ENCODE results near the gene SOX6. TPM values are rescaled to one million over a fixed set of nuclear protein-coding genes. Genes with fewer than 3 reads are reported as not detected.

SOX6 gene
- total RNA-seq, 1 experiment from 2014 or later: 6.4 TPM

GRCh38 chr11:16365581-16366228, 9.4 kb upstream of the SOX6 start:
- no peak for DNase-seq (ENCODE audit: low spot score)

- no peak for DNase-seq (ENCODE audit: low spot score)
Measured at GRCh38 chr11:16364254-16364653, 7.9 kb upstream of the SOX6 start.

- DNase-seq (ENCODE audit: low spot score): no peak
Measured at GRCh38 chr11:16363706-16364105, 7.4 kb upstream of the SOX6 start.

- DNase-seq (ENCODE audit: low spot score): no peak
Measured at GRCh38 chr11:16361108-16361865, 4.9 kb upstream of the SOX6 start.

- DNase-seq (ENCODE audit: low spot score): no peak
Measured at GRCh38 chr11:16359369-16359768, 3.0 kb upstream of the SOX6 start.

- no peak for DNase-seq (ENCODE audit: low spot score)
Measured at GRCh38 chr11:16358726-16359125, 2.4 kb upstream of the SOX6 start.

- DNase-seq (ENCODE audit: low spot score): no peak
Measured at GRCh38 chr11:16357775-16358174, 1.4 kb upstream of the SOX6 start.

GRCh38 chr11:16356761-16357393, 531 bp upstream of the SOX6 start:
- DNase-seq (ENCODE audit: low spot score): no peak

GRCh38 chr11:16352707-16353106, 3.6 kb downstream of the SOX6 start:
- no peak for DNase-seq (ENCODE audit: low spot score)

- no peak for DNase-seq (ENCODE audit: low spot score)
Measured at GRCh38 chr11:16350125-16350524, 6.2 kb downstream of the SOX6 start.

GRCh38 chr11:16347928-16348685, 8.2 kb downstream of the SOX6 start:
- no peak for DNase-seq (ENCODE audit: low spot score)

GRCh38 chr11:16346975-16347374, 9.4 kb downstream of the SOX6 start:
- DNase-seq (ENCODE audit: low spot score): no peak

GRCh38 chr11:16341853-16342252, 14.5 kb downstream of the SOX6 start:
- DNase-seq (ENCODE audit: low spot score): no peak

GRCh38 chr11:16338393-16338792, 18.0 kb downstream of the SOX6 start:
- DNase-seq (ENCODE audit: low spot score): no peak

GRCh38 chr11:16337421-16338213, 18.7 kb downstream of the SOX6 start:
- no peak for DNase-seq (ENCODE audit: low spot score)

- no peak for DNase-seq (ENCODE audit: low spot score)
Measured at GRCh38 chr11:16336721-16337120, 19.6 kb downstream of the SOX6 start.

- DNase-seq (ENCODE audit: low spot score): no peak
Measured at GRCh38 chr11:16336204-16336603, 20.1 kb downstream of the SOX6 start.

- no peak for DNase-seq (ENCODE audit: low spot score)
Measured at GRCh38 chr11:16335236-16335962, 20.9 kb downstream of the SOX6 start.

- no peak for DNase-seq (ENCODE audit: low spot score)
Measured at GRCh38 chr11:16326679-16327297, 29.6 kb downstream of the SOX6 start.

GRCh38 chr11:16322190-16322589, 34.2 kb downstream of the SOX6 start:
- no peak for DNase-seq (ENCODE audit: low spot score)

All from H4 (cell line).